Measurements from ENCODE around the gene OR51M1. TPM values are rescaled to one million over a fixed set of nuclear protein-coding genes. Genes with fewer than 3 reads are reported as not detected.
"Not testable (repeated sequence)": the region's sequence is repeated elsewhere in the genome, so short reads cannot be mapped to it uniquely, and the experiment has no call there.

Gene OR51M1
- total RNA-seq, result not detected

GRCh38 chr11:5383576-5383975 is at the start of gene OR51M1:
Gene OR51M1 (plus strand): TSS chr11:5383812. CDS start chr11:5389399, 5,587 bp downstream.
- ATAC-seq (no peak), DNase-seq (ENCODE audit: low spot score) (no peak)

- ATAC-seq (no peak), DNase-seq (ENCODE audit: low spot score) (no peak)
Measured at GRCh38 chr11:5335170-5335569, 48.4 kb upstream of the OR51M1 start.

GRCh38 chr11:5336331-5336730 is 47.3 kb upstream of the OR51M1 start:
- no peak for ATAC-seq
- no peak for DNase-seq (ENCODE audit: low spot score)

GRCh38 chr11:5337253-5337652 is 46.4 kb upstream of the OR51M1 start:
- ATAC-seq; DNase-seq (ENCODE audit: low spot score): not testable (repeated sequence)

GRCh38 chr11:5339771-5340322 is 43.8 kb upstream of the OR51M1 start:
- DNase-seq (ENCODE audit: low spot score), result no peak
- ATAC-seq, result no peak

GRCh38 chr11:5343474-5344335 is 39.9 kb upstream of the OR51M1 start, which contains the start of gene OR51B5:
Gene OR51B5 (minus strand): TSS chr11:5343524. CDS start chr11:5343524, 0 bp downstream.
- ATAC-seq (no peak), DNase-seq (ENCODE audit: low spot score) (no peak)

- ATAC-seq (no peak), DNase-seq (ENCODE audit: low spot score) (no peak)
Measured at GRCh38 chr11:5345831-5346230, 37.8 kb upstream of the OR51M1 start.

- DNase-seq (ENCODE audit: low spot score), result no peak
- ATAC-seq, result no peak
Measured at GRCh38 chr11:5348551-5349194, 34.9 kb upstream of the OR51M1 start.

- DNase-seq (ENCODE audit: low spot score) (no peak), ATAC-seq (no peak)
Measured at GRCh38 chr11:5349550-5349949, 34.1 kb upstream of the OR51M1 start.

- DNase-seq (ENCODE audit: low spot score) (no peak), ATAC-seq (no peak)
Measured at GRCh38 chr11:5351208-5351607, 32.4 kb upstream of the OR51M1 start, which contains the start of gene OR51B6. Gene OR51B6 (plus strand): TSS chr11:5351508. CDS start chr11:5351508, 0 bp downstream.

- not testable (repeated sequence) for ATAC-seq
Measured at GRCh38 chr11:5356031-5356430, 27.6 kb upstream of the OR51M1 start.

GRCh38 chr11:5362017-5362625 is 21.5 kb upstream of the OR51M1 start:
- no peak for DNase-seq (ENCODE audit: low spot score)
- no peak for ATAC-seq

More at GRCh38 chr11:5356031-5356430, 27.6 kb upstream of the OR51M1 start:
- not testable (repeated sequence) for DNase-seq (ENCODE audit: low spot score)

- DNase-seq (ENCODE audit: low spot score) (no peak), ATAC-seq (no peak)
Measured at GRCh38 chr11:5363679-5364078, 19.9 kb upstream of the OR51M1 start.

GRCh38 chr11:5364214-5364613 is 19.4 kb upstream of the OR51M1 start:
- no peak for ATAC-seq
- DNase-seq (ENCODE audit: low spot score), result no peak

- DNase-seq (ENCODE audit: low spot score); ATAC-seq: not testable (repeated sequence)
Measured at GRCh38 chr11:5366365-5366764, 17.2 kb upstream of the OR51M1 start.

- ATAC-seq (no peak), DNase-seq (ENCODE audit: low spot score) (no peak)
Measured at GRCh38 chr11:5366856-5367255, 16.8 kb upstream of the OR51M1 start.

GRCh38 chr11:5367448-5368074 is 16.1 kb upstream of the OR51M1 start:
- no peak for DNase-seq (ENCODE audit: low spot score)
- no peak for ATAC-seq

GRCh38 chr11:5368502-5369043 is 15.0 kb upstream of the OR51M1 start:
- ATAC-seq, result no peak
- DNase-seq (ENCODE audit: low spot score), result no peak

- no peak for ATAC-seq
Measured at GRCh38 chr11:5369789-5370188, 13.8 kb upstream of the OR51M1 start.

GRCh38 chr11:5380740-5381342 is 2.8 kb upstream of the OR51M1 start:
- DNase-seq (ENCODE audit: low spot score), result peak; percentile 55
- ATAC-seq, result peak; percentile 97

More at GRCh38 chr11:5369789-5370188, 13.8 kb upstream of the OR51M1 start:
- no peak for DNase-seq (ENCODE audit: low spot score)
